GM21529 (cell line): Measurements from ENCODE around the gene CDKAL1.

Source experiments
- ATAC-seq: cut with Tn5 transposase; IDR thresholded peaks from one replicate; pipeline ENCODE4 v1.9.1; 2021; ENCODE audit not compliant: unreplicated experiment

Gene CDKAL1

GRCh38 chr6:20789162-20789561 is 254.9 kb downstream of the CDKAL1 start:
- ATAC-seq: no peak

GRCh38 chr6:20790032-20790791 is 256.0 kb downstream of the CDKAL1 start:
- ATAC-seq: no peak

DNA sequence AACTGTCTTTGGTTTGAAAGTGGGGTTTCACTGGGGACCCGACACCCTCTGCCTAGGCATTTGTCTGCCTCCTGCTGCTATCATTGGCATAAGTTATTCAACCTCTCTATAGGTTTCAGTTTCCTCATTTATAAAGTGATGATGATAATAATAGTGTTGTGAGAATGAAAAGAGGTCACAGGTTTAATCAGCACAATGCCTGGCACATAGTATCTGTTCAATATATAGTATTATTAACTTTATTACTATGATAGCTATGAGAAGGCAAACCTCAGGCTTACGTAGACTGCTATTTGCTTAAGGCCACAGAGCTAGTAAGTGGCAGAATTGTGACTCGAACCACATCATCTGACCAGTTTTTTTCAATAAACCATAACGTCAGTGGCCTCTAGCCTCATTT is 256.8 kb downstream of the CDKAL1 start:
- no peak for ATAC-seq

GRCh38 chr6:20791944-20792343 is 257.7 kb downstream of the CDKAL1 start:
- ATAC-seq: no peak

DNA sequence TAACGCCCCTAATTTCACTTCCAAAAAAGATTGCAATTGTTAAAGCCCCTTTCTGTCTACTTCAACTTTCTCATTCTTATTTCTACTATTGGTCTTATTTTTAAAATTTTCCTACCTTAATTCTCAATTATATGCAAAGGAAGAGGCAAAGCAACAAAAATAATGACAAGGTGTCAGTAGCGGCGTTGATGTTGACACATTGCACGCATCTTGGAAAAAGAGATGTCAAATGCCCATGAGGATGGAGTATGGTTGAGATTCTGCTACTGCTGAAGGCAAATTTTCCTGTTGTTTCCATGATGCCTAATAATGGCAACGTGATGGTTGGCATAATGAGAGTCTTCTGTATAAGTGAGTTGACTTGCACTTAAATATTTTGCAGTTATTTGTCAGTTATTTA is 258.9 kb downstream of the CDKAL1 start:
- no peak for ATAC-seq

DNA sequence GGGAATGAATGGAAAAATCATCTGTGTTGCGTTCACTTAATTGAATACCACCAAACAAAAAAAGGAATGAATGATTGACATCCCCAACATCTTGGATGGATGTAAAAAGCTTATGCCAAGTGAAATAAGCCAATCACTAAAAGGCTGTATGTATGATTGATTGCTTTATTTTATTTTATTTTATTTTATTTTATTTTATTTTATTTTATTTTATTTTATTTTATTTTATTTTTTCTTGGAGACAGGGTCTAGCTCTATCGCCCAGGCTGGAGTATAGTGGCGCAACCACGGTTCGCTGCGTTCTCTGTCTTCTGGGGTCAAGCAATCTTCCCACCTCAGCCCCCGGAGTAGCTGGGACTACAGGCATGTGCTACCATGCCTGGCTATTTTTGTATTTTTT is 263.3 kb downstream of the CDKAL1 start:
- no peak for ATAC-seq

DNA sequence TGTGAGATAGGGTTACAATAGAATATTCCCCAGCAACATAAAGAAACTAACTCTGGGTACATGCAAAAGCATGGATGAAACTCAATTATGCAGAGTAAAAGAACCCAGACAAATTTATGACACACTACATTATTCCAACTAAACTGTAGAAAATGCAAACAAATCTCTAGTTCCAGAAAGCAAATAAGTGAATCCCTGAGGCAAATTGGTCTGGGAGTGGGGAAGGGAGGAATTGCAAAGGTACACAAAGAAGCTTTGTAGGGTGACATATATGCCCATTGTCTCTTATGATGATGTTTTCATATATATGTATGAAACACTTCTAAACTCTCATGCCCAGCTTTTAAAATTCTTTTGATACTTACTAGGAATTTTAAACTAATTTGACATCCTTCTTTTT is 266.0 kb downstream of the CDKAL1 start:
- ATAC-seq: no peak

- no peak for ATAC-seq
Measured at GRCh38 chr6:20800653-20801052, 266.4 kb downstream of the CDKAL1 start.

GRCh38 chr6:20801595-20801994 is 267.3 kb downstream of the CDKAL1 start:
- ATAC-seq: no peak

- ATAC-seq: no peak
Measured at GRCh38 chr6:20802596-20802995, 268.3 kb downstream of the CDKAL1 start.

GRCh38 chr6:20805021-20805420 is 270.8 kb downstream of the CDKAL1 start:
- peak; percentile 67 for ATAC-seq

- ATAC-seq: no peak
Measured at GRCh38 chr6:20806669-20807068, 272.4 kb downstream of the CDKAL1 start.

- no peak for ATAC-seq
Measured at GRCh38 chr6:20808439-20808838, 274.2 kb downstream of the CDKAL1 start.

DNA sequence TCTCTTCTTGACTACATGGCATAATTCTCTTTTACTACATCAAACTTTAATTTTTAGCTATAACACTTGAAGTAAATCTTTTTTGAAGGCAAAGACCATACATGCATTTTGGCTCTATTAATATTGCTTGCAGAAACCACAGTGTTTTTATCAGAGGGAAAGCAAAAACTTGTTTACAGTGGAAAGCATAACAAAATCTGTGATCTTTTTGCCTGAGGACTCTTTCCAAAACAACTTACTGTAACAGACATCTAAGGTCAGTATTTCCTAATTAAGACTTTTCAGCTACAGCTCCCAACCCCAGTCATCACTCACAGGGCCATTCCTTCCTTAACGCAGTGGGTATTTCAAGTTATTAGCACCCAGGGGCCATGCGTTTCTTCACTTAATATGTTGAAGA is 274.7 kb downstream of the CDKAL1 start:
- ATAC-seq: no peak

GRCh38 chr6:20810727-20811108 is 276.5 kb downstream of the CDKAL1 start:
- no peak for ATAC-seq

- no peak for ATAC-seq
Measured at GRCh38 chr6:20811109-20811761, 277.0 kb downstream of the CDKAL1 start.

- no peak for ATAC-seq
Measured at GRCh38 chr6:20812776-20813175, 278.5 kb downstream of the CDKAL1 start.

GRCh38 chr6:20814494-20814893 is 280.2 kb downstream of the CDKAL1 start:
- no peak for ATAC-seq

DNA sequence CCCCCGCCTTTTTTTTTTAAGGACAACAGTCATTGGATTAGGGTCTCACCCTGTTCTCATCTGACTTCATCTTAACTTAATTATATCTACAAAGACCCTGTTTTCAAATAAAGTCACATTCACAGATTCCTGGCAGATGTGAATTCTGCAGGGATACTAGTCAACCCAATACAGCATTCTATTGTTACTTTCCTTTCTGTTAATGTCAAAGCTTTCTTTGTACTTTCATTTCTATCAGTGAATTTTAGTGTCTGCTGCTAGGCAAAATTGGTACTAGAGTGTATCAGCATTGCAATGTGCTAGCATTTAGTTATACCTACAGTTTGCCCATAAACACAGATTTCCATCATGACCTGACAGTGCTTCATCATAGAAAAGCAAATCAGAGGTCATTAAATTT is 281.9 kb downstream of the CDKAL1 start:
- no peak for ATAC-seq

DNA sequence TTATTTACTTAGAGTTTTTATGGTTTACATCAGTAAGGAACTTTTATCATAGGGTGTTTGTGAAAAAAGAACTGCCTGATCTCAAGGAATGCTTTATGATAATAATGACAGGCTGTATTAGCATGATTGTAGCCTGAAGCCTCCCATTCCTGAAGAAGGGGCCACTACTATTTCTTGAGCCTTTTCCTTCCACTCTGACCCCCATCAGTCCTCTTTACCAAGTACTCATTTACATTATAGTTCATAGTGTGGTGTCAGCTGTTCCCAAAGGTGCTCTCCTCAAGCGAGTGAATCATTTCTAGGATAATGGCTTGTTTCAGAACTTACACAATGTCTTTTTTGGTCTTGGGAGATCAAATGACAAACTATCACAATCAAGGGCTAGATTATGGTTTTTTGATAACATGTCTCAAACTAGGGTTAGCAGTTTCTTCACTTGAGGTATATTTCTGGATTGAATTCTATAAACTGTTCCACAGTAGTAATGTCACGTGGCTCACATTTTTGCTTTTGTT is 283.6 kb downstream of the CDKAL1 start:
- ATAC-seq: no peak

DNA sequence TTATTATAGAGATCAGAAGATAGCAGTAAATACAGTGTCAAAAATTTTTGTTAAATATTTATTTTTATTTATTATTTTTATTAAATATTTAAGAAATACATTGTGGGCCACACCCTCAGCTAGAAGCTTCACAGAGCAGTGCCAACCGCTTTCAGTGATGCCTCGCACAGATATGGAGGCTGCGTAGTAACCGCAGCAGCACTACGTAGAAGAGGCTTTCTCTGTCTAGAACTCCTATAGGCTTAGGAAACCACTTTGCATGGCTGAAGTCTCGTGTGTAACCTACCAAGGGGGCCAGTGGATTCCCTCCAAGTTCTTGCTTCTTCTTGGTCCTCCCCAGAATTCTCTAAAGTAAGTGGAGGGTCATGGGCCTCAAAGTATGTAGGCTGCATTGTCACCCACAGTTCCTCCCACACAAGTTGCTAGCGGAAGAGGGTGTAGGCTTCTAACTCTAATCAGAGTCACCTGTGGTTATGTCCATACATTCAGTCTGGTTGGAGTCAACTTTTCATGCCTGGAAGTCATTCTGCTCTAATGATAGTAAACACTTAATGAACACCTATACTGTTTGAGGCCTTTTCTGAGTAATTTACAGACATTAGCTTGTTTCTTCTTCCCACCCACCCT is 285.6 kb downstream of the CDKAL1 start:
- no peak for ATAC-seq

DNA sequence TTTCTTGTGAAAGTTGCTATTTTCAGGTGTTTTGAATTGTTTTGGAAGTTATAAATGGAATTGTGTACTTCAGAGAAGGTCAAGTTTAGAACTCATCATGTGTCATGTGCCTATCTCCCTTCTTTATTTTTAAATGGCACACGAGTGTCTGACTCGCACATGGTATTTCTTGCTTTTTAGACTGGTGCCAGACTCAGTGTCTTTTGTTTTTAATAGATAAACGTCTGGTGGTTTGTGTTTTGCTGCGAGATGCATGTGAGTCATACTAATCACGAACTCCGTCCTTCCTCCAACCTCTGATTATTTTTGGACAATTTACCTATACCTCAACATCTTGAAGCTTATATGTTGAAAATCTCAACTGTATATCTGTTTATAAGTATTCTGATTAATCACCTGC is 292.1 kb downstream of the CDKAL1 start:
- no peak for ATAC-seq
